A673 (cell line): ENCODE data around the gene URI1. TPM values are rescaled to one million over a fixed set of nuclear protein-coding genes. Genes with fewer than 3 reads are reported as not detected.

Source experiments
- BruUV-seq: library from RNA; stranded (reverse); fragments of 400-500 nt; replicated peaks from 2 replicates; lab custom pipeline; 2021; lab: Mats Ljungman, UMichigan
- CTCF ChIA-PET: fragments of 300-600 bp; sonication (Branson Sonifier 250); formaldehyde crosslinking; loops from one replicate; lab custom pipeline; 2022; ENCODE audit warnings: antibody characterized with exemption; lab: Charles Lee
- POLR2A ChIA-PET: fragments of 300-600 bp; sonication (Branson Sonifier 250); formaldehyde crosslinking; loops from one replicate; lab custom pipeline; 2022; ENCODE audit warnings: antibody characterized with exemption; ENCODE audit not compliant: low non-redundant PET; lab: Charles Lee
- DNase-seq: peaks from one replicate; pipeline ENCODE4 v3.0.0-alpha.2; 2015; ENCODE audit warnings: low spot score
- H3K27ac ChIP-seq: fragments of 200-600 bp; sonication (generic); 2 replicates; pipeline ENCODE4 v1.5.1; 2016; ENCODE audit warnings: mixed run types, low read depth, mild to moderate bottlenecking, mixed read lengths, antibody characterized with exemption, low read length; ENCODE audit not compliant: poor library complexity, severe bottlenecking
- H3K27me3 ChIP-seq: fragments of 200-600 bp; sonication (generic); replicated peaks from 2 replicates; pipeline ENCODE4 v1.6.1; 2017; ENCODE audit warnings: mixed run types, low read depth, mild to moderate bottlenecking, mixed read lengths, antibody characterized with exemption, low read length; ENCODE audit not compliant: insufficient read depth, poor library complexity
- H3K36me3 ChIP-seq: fragments of 200-600 bp; sonication (generic); 2 replicates; pipeline ENCODE4 v1.6.1; 2016; ENCODE audit warnings: mixed run types, mild to moderate bottlenecking, mixed read lengths, antibody characterized with exemption, low read length; ENCODE audit not compliant: insufficient read depth, poor library complexity, severe bottlenecking
- H3K4me1 ChIP-seq: fragments of 200-600 bp; sonication (generic); 2 replicates; pipeline ENCODE4 v1.6.1; 2017; ENCODE audit warnings: mixed run types, mild to moderate bottlenecking, mixed read lengths, antibody characterized with exemption, low read length; ENCODE audit not compliant: insufficient read depth, poor library complexity, severe bottlenecking
- H3K4me3 ChIP-seq: fragments of 200-600 bp; sonication (generic); 2 replicates; pipeline ENCODE4 v1.5.1; 2016; ENCODE audit warnings: low read depth, mixed run types, mild to moderate bottlenecking, mixed read lengths, low read length; ENCODE audit not compliant: poor library complexity, severe bottlenecking
- H3K9me3 ChIP-seq: fragments of 200-600 bp; sonication (generic); 2 replicates; pipeline ENCODE4 v1.6.1; 2016; ENCODE audit warnings: mixed run types, low read depth, mild to moderate bottlenecking, mixed read lengths, antibody characterized with exemption, low read length; ENCODE audit not compliant: poor library complexity, severe bottlenecking
- CTCF ChIP-seq: fragments of 300-800, 200-600 bp; sonication (generic); conservative IDR thresholded peaks from 2 replicates; pipeline ENCODE4 v1.5.1; 2017; ENCODE audit warnings: low read depth, mild to moderate bottlenecking, antibody characterized with exemption, low read length, moderate library complexity, mixed read lengths
- EZH2 ChIP-seq: fragments of 200-600 bp; sonication (generic); IDR thresholded peaks from 2 replicates; pipeline ENCODE4 v1.6.1; 2017; ENCODE audit warnings: borderline replicate concordance, low read depth, mild to moderate bottlenecking, mixed read lengths, antibody characterized with exemption, low read length; ENCODE audit not compliant: poor library complexity, severe bottlenecking
- intact Hi-C: fragments of 100-400 bp; cut with micrococcal nuclease; formaldehyde crosslinking; loops from one replicate; pipeline ENCODE4 v1.10.0; 2022; ENCODE audit not compliant: unreplicated experiment
- total RNA-seq: library from RNA; stranded (reverse); gene quantifications from 2 replicates; pipeline ENCODE4 v1.2.3, GENCODE V29; 2021

Gene URI1
- total RNA-seq, 1 experiment from 2014 or later: 93.0 TPM

DNA sequence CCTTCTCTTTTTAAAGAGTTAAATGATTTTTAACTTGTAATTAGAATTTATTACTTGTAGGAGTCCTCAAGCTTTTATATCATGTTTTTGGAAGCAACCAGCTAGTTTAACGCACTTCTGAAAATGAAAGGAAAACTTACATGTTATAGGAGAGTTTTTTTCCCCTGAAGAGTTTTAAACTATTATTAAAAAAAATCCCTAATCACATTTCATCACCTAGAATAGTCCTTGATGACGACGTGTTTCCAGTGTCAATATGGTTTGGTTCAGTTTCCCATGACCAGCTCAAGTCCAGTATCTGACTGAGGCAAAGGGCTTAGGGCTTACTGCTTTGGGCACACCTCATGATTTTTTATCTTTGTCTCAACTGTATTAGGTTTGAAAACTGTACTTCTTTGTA lies 36.0 kb downstream of the URI1 start:
- DNase-seq: no peak
- POLR2A ChIA-PET: no interaction called here
- Histone ChIP-seq H3K27ac (no peak overlapping the region), H3K9me3 (no peaks in the 10 kb centered on the region), H3K27me3 (no peaks in the 10 kb centered on the region), H3K4me1 (peaks cover 50% of the 10 kb centered on the region), H3K4me3 (no peak overlapping the region), H3K36me3 (no peaks in the 10 kb centered on the region)
- intact Hi-C loops: no loop called here
- no TSS peak for BruUV-seq
- CTCF ChIA-PET: no interaction called here
- TF ChIP-seq EZH2 (no peak), CTCF (no peak)

DNA sequence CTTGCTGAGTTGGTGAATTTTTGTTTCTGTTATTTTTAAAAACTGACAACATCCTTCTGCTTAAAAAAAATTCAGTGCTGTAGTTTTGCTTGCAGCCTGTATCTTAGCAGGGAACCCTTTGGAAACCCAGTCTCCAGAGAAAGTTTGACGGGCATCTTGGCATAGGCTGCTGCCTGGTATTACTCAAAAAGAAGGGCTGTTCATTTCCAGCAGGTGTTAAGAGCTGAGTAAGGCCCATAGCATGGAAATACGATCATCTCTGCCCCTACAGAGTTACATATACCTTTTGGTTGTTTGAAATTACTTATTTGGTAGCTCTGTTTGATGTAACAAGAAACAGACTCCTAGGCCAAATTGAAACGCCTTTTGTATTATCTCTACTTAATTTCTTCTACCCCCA lies 41.5 kb downstream of the URI1 start:
- Histone ChIP-seq H3K27me3 (no peaks in the 10 kb centered on the region), H3K4me3 (no peak overlapping the region), H3K9me3 (no peaks in the 10 kb centered on the region), H3K36me3 (peaks cover 15% of the 10 kb centered on the region), H3K4me1 (peaks cover 15% of the 10 kb centered on the region), H3K27ac (no peak overlapping the region)
- TF ChIP-seq CTCF: no peak
- TF ChIP-seq EZH2: no peak
- BruUV-seq: no TSS peak
- no peak for DNase-seq
- intact Hi-C loops: no loop called here
- POLR2A ChIA-PET: no interaction called here
- CTCF ChIA-PET: no interaction called here

GRCh38 chr19:29985196-29985595 lies 43.2 kb downstream of the URI1 start:
- intact Hi-C loops: no loop called here
- Histone ChIP-seq H3K4me3 (no peak overlapping the region), H3K9me3 (no peaks in the 10 kb centered on the region), H3K27me3 (no peaks in the 10 kb centered on the region), H3K27ac (no peak overlapping the region), H3K36me3 (peaks cover 15% of the 10 kb centered on the region), H3K4me1 (peaks cover 15% of the 10 kb centered on the region)
- POLR2A ChIA-PET: no interaction called here
- no TSS peak for BruUV-seq
- TF ChIP-seq CTCF (no peak), EZH2 (no peak)
- CTCF ChIA-PET: no interaction called here
- DNase-seq: no peak
